ENCODE data around the gene HSPA4L. TPM values are rescaled to one million over a fixed set of nuclear protein-coding genes. Genes with fewer than 3 reads are reported as not detected.

HSPA4L gene
- polyA plus RNA-seq (2013, experiment 1 of 4): 0.83 TPM
- polyA plus RNA-seq (2013, experiment 2 of 4): 0.64 TPM
- polyA plus RNA-seq (2013, experiment 3 of 4): 1.1 TPM
- 1.1 TPM for polyA plus RNA-seq (2013, experiment 4 of 4)

GRCh38 chr4:127782275-127783025 is at the start of gene HSPA4L:
Gene HSPA4L, plus strand, starts transcription at chr4:127782322. Its CDS starts 229 bp downstream, at chr4:127782551.
- Histone ChIP-seq H3K27ac (ENCODE audit: insufficient read depth, low read depth, low read length, poor library complexity, severe bottlenecking) (no peak within 1 kb of the TSS), H3K4me1 (ENCODE audit: control insufficient read depth, insufficient read depth, low read length) (peaks cover 10% of the 10 kb centered on the region), H3K9me3 (ENCODE audit: control insufficient read depth, low read length) (no peaks in the 10 kb centered on the region), H3K36me3 (ENCODE audit: control insufficient read depth, insufficient read depth, low read length) (no peaks in the 10 kb centered on the region), H3K27me3 (ENCODE audit: control insufficient read depth, insufficient read depth, low read length, poor library complexity, severe bottlenecking) (peaks cover 51% of the 10 kb centered on the region), H3K4me3 (ENCODE audit: insufficient read depth, low read depth, low read length) (peak within 1 kb of the TSS; percentile 55)
- WGBS, 2 experiments: 1% methylated on average over 63 of the region's 63 CpGs

DNA sequence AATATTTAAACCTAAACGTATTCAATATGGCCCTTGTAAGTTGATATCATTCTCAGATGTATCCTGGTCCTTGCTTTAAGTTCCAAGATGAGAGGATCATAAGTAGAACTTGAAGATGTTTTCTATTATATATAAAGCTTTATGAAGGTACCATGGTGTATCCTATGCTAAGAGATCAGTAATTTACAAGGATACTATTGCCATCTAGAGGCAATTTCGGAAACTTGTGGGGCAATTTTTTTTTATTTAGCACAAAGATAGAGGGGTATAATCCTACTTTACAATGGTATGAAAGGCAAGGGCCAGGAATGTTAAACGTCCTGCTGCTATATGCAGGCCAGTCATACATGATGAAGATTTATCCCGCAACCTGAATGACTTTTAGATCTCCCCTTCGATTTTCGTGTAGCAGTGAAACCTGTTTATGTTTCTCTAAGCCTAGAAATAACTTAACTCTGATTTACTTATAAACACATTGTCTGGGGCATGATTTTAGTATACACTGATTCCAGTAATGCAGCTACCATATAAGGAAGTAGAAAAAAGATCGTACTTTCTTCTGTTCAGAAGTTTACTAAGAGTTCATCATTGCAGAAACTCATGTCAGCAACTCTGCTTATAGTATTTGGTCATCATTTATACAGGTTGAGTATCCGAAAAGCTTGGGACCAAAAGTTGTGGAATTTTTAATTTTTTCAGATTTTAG is 49.3 kb upstream of the HSPA4L start:
- 33 to 42% methylated on average over 4 to 7 of the region's 8 CpGs for WGBS, 2 experiments
- H3K36me3 ChIP-seq (ENCODE audit: control insufficient read depth, insufficient read depth, low read length): no peaks in the 10 kb centered on the region
- H3K4me1 ChIP-seq (ENCODE audit: control insufficient read depth, insufficient read depth, low read length): no peaks in the 10 kb centered on the region

DNA sequence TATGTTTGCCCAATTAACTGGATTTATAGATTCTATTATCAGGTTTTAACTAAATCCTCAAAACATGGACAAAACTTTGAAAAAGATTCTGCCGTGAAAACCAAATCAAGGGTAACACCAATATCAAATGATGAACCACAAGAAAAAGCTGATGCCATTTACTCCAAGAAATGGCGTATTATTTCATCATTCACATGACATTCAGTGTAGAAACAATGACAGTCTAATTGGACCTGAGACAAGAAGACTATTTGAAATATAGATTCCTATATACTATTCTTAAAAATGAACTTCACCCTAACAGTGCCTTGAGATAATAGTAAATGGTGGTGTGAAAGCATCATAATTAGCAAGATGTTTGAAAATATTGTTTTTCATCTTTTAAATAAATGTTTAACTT is 47.1 kb upstream of the HSPA4L start:
- Histone ChIP-seq H3K27ac (ENCODE audit: insufficient read depth, low read depth, low read length, poor library complexity, severe bottlenecking) (no peak overlapping the region), H3K27me3 (ENCODE audit: control insufficient read depth, insufficient read depth, low read length, poor library complexity, severe bottlenecking) (no peaks in the 10 kb centered on the region), H3K36me3 (ENCODE audit: control insufficient read depth, insufficient read depth, low read length) (no peaks in the 10 kb centered on the region), H3K4me1 (ENCODE audit: control insufficient read depth, insufficient read depth, low read length) (no peaks in the 10 kb centered on the region), H3K4me3 (ENCODE audit: insufficient read depth, low read depth, low read length) (no peak overlapping the region), H3K9me3 (ENCODE audit: control insufficient read depth, low read length) (no peaks in the 10 kb centered on the region)
- 88 to 98% methylated on average over 2 of the region's 2 CpGs for WGBS, 2 experiments

More for the DNA sequence above, 49.3 kb upstream of the HSPA4L start:
- H3K9me3 ChIP-seq (ENCODE audit: control insufficient read depth, low read length): no peaks in the 10 kb centered on the region
- H3K4me3 ChIP-seq (ENCODE audit: insufficient read depth, low read depth, low read length): no peak overlapping the region
- no peak overlapping the region for H3K27ac ChIP-seq (ENCODE audit: insufficient read depth, low read depth, low read length, poor library complexity, severe bottlenecking)
- H3K27me3 ChIP-seq (ENCODE audit: control insufficient read depth, insufficient read depth, low read length, poor library complexity, severe bottlenecking): no peaks in the 10 kb centered on the region

DNA sequence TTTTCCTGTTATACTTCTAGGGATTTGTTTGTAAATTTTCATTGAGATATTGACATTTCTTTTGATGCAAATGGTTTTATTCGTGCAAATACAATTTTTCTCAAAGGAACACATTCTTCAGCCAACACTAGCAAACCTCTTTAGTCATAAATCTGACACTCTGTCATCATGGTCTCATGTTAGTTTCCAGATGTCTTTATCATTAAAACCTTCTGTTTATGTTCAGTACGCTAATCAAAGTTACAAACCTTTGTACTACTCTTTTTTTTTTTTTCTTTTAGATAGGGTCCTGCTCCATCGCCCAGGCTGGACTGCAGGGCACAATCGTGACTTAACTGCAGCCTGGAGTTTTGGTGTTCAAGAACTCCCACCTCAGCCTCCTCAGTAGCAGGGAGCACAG is 44.8 kb upstream of the HSPA4L start:
- 92 to 94% methylated on average over 4 of the region's 4 CpGs for WGBS, 2 experiments
- Histone ChIP-seq H3K4me1 (ENCODE audit: control insufficient read depth, insufficient read depth, low read length) (no peaks in the 10 kb centered on the region), H3K9me3 (ENCODE audit: control insufficient read depth, low read length) (no peaks in the 10 kb centered on the region), H3K36me3 (ENCODE audit: control insufficient read depth, insufficient read depth, low read length) (no peaks in the 10 kb centered on the region), H3K27ac (ENCODE audit: insufficient read depth, low read depth, low read length, poor library complexity, severe bottlenecking) (no peak overlapping the region), H3K4me3 (ENCODE audit: insufficient read depth, low read depth, low read length) (no peak overlapping the region), H3K27me3 (ENCODE audit: control insufficient read depth, insufficient read depth, low read length, poor library complexity, severe bottlenecking) (no peaks in the 10 kb centered on the region)

- Histone ChIP-seq H3K4me3 (ENCODE audit: insufficient read depth, low read depth, low read length) (no peak overlapping the region), H3K36me3 (ENCODE audit: control insufficient read depth, insufficient read depth, low read length) (no peaks in the 10 kb centered on the region), H3K4me1 (ENCODE audit: control insufficient read depth, insufficient read depth, low read length) (no peaks in the 10 kb centered on the region), H3K27me3 (ENCODE audit: control insufficient read depth, insufficient read depth, low read length, poor library complexity, severe bottlenecking) (no peaks in the 10 kb centered on the region), H3K27ac (ENCODE audit: insufficient read depth, low read depth, low read length, poor library complexity, severe bottlenecking) (no peak overlapping the region), H3K9me3 (ENCODE audit: control insufficient read depth, low read length) (no peaks in the 10 kb centered on the region)
- WGBS, 2 experiments: 92 to 95% methylated on average over 1 of the region's 1 CpG
Observed at GRCh38 chr4:127741247-127741646, 40.9 kb upstream of the HSPA4L start.

- no peaks in the 10 kb centered on the region for H3K36me3 ChIP-seq (ENCODE audit: control insufficient read depth, insufficient read depth, low read length)
- H3K4me1 ChIP-seq (ENCODE audit: control insufficient read depth, insufficient read depth, low read length): no peaks in the 10 kb centered on the region
- H3K4me3 ChIP-seq (ENCODE audit: insufficient read depth, low read depth, low read length): no peak overlapping the region
- H3K27ac ChIP-seq (ENCODE audit: insufficient read depth, low read depth, low read length, poor library complexity, severe bottlenecking): no peak overlapping the region
- WGBS, 2 experiments: 93% methylated on average over 4 of the region's 4 CpGs
- H3K9me3 ChIP-seq (ENCODE audit: control insufficient read depth, low read length): no peaks in the 10 kb centered on the region
- no peaks in the 10 kb centered on the region for H3K27me3 ChIP-seq (ENCODE audit: control insufficient read depth, insufficient read depth, low read length, poor library complexity, severe bottlenecking)
Observed at GRCh38 chr4:127747883-127748282, 34.2 kb upstream of the HSPA4L start.

DNA sequence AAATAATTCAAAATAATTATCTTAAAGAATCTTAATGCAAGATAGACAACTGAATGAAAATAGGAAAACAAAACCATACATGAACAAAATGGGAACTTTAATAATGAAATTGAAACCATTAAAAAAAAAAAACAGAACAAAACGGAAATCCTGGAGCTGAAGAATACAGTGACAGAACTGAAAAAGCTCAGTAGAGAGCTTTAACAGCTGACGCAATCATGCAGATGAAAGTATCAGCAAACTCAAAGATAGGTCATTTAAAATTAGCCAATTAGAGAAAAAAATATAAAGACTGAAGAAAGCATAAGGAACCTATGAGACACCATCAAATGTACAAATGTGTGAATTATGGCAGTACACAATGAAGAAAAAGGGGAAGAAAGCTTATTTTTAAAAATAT is 33.2 kb upstream of the HSPA4L start:
- H3K27me3 ChIP-seq (ENCODE audit: control insufficient read depth, insufficient read depth, low read length, poor library complexity, severe bottlenecking): no peaks in the 10 kb centered on the region
- no peak overlapping the region for H3K4me3 ChIP-seq (ENCODE audit: insufficient read depth, low read depth, low read length)
- no peaks in the 10 kb centered on the region for H3K9me3 ChIP-seq (ENCODE audit: control insufficient read depth, low read length)
- no peak overlapping the region for H3K27ac ChIP-seq (ENCODE audit: insufficient read depth, low read depth, low read length, poor library complexity, severe bottlenecking)
- no peaks in the 10 kb centered on the region for H3K4me1 ChIP-seq (ENCODE audit: control insufficient read depth, insufficient read depth, low read length)
- no peaks in the 10 kb centered on the region for H3K36me3 ChIP-seq (ENCODE audit: control insufficient read depth, insufficient read depth, low read length)
- 81 to 84% methylated on average over 2 of the region's 2 CpGs for whole genome bisulfite sequencing, 2 experiments

DNA sequence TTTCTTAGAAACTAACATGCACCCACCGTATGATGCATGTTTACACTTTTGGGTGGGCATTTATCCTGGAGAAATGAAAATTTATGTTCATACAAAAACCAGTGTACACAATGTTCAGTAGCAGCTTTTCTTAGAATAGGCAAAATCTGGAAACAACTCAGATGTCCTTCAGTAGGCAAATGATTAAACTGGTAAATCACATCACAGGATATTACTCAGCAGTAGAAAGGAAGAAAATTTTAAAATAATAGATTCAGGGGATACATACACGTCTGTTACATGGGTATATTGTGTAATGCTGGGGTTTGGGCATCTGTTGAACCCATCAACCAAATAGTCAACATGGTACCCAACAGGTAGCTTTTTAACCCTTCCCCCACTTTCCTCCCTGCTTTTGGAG is 25.2 kb upstream of the HSPA4L start:
- Histone ChIP-seq H3K9me3 (ENCODE audit: control insufficient read depth, low read length) (no peaks in the 10 kb centered on the region), H3K36me3 (ENCODE audit: control insufficient read depth, insufficient read depth, low read length) (no peaks in the 10 kb centered on the region), H3K27ac (ENCODE audit: insufficient read depth, low read depth, low read length, poor library complexity, severe bottlenecking) (no peak overlapping the region), H3K4me1 (ENCODE audit: control insufficient read depth, insufficient read depth, low read length) (no peaks in the 10 kb centered on the region), H3K27me3 (ENCODE audit: control insufficient read depth, insufficient read depth, low read length, poor library complexity, severe bottlenecking) (no peaks in the 10 kb centered on the region), H3K4me3 (ENCODE audit: insufficient read depth, low read depth, low read length) (no peak overlapping the region)
- WGBS, 2 experiments: 89 to 92% methylated on average over 1 of the region's 2 CpGs

DNA sequence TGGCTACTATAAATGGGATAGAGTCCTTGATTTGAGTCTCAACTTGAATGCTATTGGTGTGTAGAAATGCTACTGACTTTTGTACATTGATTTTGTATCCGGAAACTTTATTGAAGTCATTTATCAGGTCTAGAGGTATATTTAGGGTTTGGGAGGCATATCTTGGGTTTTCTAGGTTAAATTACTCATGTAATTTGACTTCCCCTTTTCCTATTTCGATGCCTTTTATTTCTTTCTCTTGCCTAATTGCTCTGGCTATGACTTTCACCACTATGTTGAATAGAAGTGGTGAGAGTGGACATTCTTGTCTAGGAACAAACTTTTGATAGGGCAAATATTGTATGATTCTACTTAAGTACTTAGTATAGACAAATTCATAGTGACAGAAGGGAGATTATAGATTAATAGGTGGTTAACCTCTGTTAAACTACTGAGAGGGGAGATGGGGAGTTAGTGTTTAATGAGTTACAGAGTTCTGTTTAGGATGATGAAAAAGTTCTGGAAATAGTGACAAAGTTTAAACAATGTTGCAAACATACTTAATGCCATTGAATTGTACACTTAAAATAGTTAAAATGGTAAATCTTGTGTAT is 22.8 kb upstream of the HSPA4L start:
- H3K9me3 ChIP-seq (ENCODE audit: control insufficient read depth, low read length): no peaks in the 10 kb centered on the region
- WGBS, 2 experiments: 93 to 95% methylated on average over 1 to 2 of the region's 2 CpGs
- no peaks in the 10 kb centered on the region for H3K4me1 ChIP-seq (ENCODE audit: control insufficient read depth, insufficient read depth, low read length)
- no peaks in the 10 kb centered on the region for H3K36me3 ChIP-seq (ENCODE audit: control insufficient read depth, insufficient read depth, low read length)
- no peak overlapping the region for H3K4me3 ChIP-seq (ENCODE audit: insufficient read depth, low read depth, low read length)
- no peak overlapping the region for H3K27ac ChIP-seq (ENCODE audit: insufficient read depth, low read depth, low read length, poor library complexity, severe bottlenecking)
- H3K27me3 ChIP-seq (ENCODE audit: control insufficient read depth, insufficient read depth, low read length, poor library complexity, severe bottlenecking): no peaks in the 10 kb centered on the region

GRCh38 chr4:127759893-127760292 is 22.2 kb upstream of the HSPA4L start:
- Histone ChIP-seq H3K27ac (ENCODE audit: insufficient read depth, low read depth, low read length, poor library complexity, severe bottlenecking) (no peak overlapping the region), H3K36me3 (ENCODE audit: control insufficient read depth, insufficient read depth, low read length) (no peaks in the 10 kb centered on the region), H3K9me3 (ENCODE audit: control insufficient read depth, low read length) (no peaks in the 10 kb centered on the region), H3K4me3 (ENCODE audit: insufficient read depth, low read depth, low read length) (no peak overlapping the region), H3K27me3 (ENCODE audit: control insufficient read depth, insufficient read depth, low read length, poor library complexity, severe bottlenecking) (no peaks in the 10 kb centered on the region), H3K4me1 (ENCODE audit: control insufficient read depth, insufficient read depth, low read length) (no peaks in the 10 kb centered on the region)
- 94 to 98% methylated on average over 2 of the region's 3 CpGs for WGBS, 2 experiments
